Globus pallidus (tissue), 1 donor: ENCODE results near the gene LDLRAP1.

ENCODE experiments used
- DNase-seq: peaks from one replicate; pipeline ENCODE4 v3.0.0-alpha.2; 2015; ENCODE audit warnings: low spot score

The LDLRAP1 gene

DNA sequence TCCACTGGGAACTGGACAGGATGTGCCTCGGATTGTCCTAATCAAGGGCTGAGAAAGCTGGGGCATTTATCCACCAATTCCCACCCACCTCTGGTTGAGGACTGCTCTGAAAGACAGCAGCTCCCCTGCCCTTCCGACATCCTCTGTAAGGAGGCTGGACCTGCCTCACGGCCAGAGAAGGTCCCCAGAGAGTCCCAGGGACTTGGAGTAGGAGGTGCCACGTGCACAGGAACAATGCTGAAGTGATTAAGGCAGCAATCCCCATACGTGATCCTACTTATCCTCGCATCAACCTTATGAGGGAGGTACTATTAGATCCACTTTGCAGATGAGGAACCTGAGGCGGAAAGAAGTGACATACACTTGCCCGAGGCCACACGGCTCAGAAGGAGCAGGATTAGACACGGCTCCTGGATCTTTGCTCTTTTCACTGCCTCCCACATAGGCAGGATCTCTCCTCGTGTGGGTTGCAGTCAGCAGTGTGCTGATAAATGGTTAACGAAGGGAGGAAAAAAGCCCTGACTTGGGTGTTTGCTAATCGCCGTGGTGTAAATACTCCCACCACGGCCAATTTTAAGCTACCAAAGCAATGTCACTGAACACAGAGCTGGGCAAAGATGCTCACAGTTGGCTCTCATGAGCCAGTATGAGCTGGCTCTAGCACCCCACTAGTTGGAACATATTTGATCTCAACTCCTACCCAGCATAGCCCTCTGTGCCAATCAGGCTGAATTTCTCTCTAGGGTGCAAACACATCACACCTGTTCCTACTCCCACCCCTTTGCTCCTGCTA, 18.6 kb upstream of the LDLRAP1 start:
- DNase-seq, result no peak

DNA sequence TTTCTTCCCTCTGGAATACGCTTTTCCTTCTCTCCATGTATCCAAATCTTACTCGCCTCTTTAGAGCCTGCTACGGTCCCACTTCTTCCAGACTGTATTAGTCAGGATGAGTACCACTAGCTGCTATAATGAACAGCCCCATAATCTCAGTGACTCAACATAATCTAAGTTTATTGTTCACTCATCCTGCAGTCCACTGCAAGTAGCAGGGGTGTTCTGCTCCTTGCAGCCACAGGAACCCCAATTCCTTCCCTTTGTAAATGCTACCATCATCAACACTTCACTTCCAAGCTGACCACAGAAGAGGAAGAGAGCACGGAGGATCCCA, 18.1 kb upstream of the LDLRAP1 start:
- no peak for DNase-seq

DNA sequence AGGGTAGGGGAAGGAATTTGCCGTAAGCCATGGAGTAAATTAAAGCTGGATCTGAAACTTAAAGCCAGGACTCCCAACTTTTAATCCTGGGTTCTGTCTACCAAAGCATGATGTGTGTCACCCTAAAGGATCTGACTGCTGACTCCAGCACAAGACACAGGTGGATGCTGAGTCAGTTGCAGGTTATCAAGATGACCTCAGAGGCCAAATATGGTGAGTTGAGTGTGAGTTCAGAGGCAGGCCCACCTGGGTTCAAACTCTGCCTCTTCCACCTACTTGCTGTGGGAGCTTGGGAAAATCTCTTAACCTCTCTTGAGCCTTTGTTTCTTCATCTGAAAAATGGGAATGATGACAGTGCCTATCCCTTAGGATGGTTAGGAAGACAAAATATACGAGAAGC, 16.7 kb upstream of the LDLRAP1 start:
- no peak for DNase-seq

DNA sequence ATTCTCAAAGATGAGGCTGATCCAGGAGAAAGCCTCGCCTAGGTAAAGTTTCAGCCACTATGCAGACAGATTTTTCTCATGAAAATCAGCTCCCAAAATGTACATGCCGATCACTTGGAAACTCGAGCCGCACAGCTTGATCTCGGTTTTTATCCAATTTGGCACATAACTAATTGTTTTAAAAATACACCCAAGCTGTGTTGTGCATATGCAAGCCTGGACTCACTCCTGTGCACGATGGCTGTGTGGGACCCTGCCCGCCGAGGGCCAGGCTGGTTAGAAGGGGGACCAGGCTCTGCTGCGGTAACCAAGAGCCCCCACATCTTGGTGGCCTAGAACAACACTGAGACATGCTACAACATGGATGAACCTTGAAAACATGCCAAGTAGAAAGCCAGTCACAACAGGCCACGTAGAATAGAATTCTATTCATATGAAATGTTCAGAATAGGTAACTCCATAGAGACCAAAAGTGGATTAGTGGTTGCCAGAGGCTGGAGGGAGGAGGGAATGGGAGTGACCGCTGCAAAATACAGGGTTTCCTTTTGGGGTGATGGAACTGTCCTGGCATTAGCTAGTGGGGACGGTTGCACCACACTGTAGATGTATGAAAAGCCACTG, 16.1 kb upstream of the LDLRAP1 start:
- DNase-seq, result no peak

DNA sequence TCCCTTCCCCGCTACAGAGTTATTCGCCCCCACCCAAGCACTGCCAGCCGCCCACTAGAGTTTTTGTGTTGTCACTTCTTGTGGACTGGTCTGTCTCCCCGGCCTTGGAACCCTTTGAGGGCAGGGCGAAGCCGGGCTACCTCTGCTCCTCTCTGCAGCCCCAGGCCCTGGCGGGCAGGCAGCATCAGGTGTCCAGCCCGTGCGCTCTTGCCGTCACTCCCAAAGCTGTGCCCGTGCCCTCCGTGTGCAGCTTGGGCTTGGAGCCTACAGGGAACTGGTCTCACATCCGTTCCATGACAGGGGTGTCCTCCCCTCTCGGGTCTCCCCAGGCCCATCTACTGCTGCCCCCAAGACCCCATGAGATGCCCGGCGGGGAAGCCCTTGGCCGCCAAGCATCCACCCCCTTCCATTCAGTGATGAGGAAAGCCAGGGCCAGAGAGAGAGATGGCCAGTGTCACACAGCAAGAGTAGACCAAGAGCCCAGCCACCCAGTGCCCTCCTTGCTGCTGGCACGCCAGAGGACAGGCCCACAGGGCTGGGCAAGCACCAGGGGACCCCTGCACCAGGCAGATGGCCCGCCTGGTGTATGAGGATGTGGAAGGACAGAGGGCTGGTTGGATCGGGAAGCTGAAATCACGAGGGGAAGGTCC, 15.3 kb upstream of the LDLRAP1 start:
- DNase-seq, result no peak

DNA sequence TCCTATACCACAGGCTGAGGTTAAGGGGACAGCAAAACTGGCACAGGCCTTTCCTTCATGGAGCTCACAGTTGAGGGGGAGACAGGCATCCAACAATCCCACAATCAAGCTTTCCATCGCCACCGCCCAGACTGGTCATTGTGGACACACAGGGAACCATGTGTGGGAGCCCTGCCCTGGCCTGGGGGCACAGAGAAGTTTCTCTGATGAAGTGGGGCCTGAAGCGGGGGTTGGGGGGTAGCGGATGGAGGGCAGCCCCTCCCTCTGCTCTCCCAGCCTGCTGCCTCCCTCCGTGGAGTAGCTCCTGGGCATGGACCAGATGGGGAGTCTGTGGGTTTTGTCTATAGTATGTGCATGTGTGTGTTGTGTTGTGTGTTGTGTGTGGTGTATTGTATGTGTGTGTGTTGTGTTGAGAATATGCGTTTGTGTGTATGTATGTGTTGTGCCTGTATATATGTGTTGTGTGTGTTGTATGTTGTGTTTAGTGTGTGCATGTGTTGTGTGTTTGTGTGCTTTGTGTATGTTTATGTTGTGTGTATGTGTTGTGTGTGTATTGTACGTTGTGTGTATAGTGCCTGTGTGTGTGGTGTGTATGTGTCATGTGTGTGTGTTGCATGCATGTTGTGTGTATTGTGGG, 14.4 kb upstream of the LDLRAP1 start:
- no peak for DNase-seq

DNA sequence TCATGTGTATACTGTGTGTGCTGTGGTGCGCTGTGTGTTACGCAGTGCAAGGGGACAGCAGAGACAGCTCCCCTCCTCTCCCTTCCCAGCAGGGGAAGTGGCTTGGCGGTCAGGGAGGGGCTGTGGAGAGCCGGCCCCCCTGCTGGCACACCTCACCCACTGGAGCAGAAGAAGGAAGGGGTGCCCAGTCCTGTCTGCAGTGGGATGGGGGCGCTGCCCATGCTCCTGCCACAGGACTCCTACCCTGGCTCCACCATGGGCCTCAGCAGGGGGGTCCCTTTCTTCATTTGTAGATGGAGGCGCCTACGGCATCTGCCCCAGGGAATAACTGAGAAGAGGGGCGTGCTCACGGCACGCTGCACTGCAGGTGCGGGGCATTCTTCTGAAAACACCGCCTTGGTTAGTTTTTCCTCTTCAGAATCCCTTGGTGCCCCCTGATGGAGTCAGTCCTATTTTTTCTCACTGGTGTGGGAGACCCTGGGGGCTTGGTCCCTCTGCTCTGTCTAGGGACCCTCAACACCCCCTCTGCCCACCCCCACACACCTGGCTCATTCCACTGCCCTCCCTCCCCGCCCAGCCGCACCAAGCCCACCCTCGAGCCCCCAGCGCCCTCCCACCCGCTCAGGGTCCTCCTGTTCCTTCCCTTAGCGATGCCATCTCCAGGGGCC, 13.8 kb upstream of the LDLRAP1 start:
- DNase-seq, result no peak

DNA sequence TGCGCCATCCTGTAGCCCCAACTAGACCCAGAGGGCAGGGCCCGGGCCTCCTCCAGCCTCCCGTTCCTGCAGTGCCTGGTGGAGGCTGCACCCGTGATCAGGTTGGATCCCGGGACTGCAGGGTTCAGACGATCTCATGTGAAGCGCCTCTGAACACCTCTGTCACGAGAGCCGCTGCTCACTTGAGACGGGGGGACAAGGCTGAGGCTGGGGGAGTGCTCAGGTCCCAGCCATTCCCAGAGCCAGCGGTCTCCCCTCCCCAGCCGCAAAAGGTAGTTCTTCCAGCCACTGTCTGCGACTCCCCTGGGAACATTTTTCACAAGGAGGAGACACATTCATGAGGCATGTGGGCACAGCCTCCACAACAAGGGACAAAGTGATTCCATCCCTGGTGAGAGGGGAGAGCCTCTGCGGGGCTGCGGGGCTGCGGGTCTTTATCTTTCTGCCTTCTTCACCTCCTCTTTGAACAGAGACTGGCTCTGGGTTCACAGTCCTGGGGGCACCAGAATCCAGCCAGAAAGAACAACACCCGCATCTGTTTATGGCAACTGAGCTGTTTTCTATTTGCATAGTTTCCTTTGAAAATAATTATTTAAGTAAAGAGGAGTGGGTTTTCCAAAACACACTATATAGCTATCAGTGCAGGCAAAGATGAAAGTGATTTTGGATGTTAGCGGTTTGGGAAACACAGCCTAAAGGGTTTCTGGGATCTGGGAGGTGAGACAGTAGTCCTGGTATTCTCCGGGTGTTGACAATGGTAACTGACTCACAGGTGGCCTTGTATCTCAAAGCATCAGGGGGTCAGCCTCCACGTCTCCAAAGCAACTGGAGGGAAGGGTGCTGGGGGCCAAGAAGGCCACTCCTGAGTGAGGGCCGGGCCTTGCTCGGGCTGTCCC, 13.0 kb upstream of the LDLRAP1 start:
- DNase-seq, result no peak

DNA sequence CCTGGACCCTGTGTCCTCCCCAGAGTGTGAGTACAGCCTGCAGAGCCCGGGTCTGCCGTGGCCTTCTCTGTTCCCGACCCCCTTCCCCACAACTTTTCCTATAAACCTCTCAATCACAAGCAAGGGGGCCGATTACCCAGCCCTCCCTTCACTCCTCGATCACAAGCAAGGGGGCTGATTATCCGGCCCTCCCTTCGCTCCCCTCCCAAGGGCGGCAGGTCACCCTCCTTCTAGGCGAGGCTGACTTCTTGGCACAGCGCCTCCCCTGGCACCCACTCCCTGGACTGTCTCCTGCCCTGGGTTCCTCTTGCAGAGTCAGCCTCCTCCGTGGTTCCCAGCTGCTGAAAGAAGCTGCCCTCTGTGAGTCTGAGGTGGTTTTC, 12.3 kb upstream of the LDLRAP1 start:
- no peak for DNase-seq

DNA sequence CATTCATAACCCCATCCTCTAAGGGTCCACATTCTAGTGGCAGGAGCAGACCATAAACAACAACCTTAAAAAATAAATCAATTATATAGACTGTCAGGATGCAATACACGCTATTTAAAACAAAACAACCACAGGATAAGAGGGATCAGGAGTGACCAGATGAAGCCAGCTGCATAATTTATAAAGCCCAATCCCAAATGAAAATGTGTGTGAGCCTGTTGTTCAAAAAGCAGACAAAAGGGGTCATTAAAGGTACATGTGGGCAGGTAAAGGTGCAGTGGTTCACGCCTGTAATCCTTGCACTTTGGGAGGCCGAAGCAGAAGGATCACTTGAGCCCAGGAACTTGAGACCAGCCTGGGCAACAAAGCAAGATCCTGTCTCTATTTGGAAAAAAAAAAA, 10.4 kb upstream of the LDLRAP1 start:
- DNase-seq, result no peak

DNA sequence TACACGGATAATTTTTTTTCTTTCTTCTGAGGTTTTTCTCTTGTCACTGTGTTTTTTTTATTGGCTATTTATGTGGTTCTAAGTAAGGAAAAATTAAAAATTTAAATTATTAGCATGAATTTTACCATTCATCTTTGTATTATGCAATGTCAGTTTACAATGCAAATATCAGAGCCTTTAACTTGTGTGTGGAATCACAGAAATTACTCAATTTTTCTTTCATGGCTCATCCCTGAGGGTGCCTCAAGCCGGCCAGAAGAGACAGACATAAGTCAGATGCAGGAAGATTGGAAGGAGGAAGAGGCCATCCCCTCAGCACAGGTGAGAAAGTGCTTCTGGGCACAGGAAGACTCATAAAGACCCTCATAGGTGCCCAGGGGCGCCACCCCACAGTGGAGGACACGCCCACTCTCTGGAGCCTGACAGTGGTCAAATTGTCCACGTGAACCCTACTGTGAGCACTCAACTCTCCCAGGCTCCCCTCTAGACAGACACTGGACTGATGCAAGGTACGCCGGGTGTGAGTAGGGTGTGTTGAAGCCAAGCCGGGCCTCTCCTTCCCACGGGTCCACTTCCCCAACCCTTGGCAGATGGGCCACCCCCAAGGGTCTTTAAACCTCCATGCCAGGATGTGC, 9.5 kb upstream of the LDLRAP1 start:
- no peak for DNase-seq

DNA sequence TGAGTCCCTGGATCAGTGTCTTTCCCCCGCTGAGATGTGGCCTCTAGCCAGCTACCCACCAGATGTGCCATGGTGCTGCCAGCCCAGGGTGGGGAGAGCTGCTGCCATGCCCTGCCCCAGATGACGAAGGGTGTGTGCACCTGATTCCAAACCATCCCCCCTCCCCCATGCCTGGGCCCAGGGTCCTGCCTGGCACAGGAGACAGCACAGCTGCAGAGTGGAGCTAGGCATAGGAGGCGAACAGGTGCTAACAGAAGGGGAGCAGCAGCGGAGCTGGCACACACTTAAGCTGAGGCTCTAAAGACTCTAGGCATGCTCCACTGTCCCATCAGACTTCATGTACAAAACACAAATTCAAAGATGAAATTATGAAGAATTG, 9.0 kb upstream of the LDLRAP1 start:
- DNase-seq, result no peak

DNA sequence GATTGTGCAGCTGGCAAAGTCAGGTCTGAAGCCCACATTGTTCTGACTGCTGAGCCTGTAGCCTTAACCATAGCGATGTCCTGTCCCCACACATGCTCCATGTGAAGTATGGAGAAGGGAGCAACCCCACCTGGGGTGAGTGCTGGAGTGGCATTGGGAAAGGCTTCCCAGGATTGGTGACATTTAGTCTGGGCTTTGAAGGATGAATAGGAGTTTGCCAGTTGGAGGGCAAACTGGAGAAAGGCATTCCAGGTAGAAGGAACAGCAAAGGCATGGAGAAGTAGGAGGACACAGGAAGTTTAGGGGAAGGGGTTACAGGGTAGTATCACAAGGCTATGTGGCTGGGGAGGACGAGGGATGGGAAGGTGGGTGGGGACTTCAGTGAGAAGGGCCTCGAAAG, 7.3 kb upstream of the LDLRAP1 start:
- DNase-seq, result no peak

DNA sequence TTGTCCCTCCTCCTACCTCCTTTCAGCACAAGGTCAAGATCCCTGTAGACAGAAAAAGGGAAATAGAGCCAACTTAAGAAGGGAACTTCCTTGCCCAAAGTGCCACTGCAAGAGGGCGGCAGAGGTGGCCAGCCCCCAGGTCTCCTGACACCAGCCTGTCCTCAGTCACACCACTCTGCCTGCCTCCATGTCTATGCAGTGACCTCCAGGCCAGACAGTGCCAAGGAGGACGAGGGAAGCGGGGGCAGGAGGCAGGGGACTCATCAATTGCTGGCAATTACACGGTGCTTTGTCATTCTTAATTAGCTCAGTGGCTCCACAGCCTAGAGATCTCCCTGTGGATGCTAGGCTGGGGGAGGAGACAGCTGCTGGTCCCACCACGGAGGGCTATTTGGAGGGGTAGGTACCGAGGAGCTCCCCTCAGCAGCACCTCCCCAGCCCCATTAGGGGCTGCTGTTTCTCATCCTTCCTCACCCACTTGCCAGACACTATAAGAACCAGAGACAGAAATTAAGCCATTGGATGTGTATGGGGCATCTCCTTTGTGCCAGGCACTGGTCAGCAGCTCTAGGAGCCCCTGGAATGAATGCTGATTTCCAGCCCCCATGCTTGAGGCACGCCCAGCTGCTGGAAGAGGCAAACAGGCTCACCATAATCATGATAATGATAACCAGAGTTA, 6.1 kb upstream of the LDLRAP1 start:
- no peak for DNase-seq

DNA sequence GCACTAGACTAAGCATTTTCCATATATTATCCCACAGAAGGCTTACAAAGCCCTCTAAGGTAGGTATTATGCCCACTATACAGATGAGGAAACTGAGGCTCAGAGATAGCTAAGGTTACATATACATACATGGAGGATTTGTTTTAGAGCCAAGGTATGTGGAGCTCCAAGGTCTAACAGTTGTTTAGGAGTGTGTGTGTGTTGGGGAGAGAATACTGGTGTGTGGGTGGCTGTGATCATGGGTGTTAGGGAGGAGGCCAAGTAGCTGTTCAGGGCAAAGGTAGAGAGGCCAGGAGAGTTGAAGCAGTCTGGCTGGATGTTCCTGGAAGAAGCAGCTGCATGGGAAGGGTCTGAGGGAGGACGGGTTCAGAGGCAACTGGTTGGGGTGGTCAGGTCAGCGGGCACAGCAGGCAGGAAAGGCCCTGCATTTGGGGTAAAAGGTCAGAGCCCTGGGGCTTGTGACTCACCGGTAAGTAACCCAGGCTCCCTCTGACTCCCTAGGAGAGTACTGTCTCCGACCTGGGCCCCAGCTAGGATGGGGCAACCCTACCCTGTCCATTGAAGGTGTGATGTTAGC, 5.1 kb upstream of the LDLRAP1 start:
- DNase-seq, result no peak

DNA sequence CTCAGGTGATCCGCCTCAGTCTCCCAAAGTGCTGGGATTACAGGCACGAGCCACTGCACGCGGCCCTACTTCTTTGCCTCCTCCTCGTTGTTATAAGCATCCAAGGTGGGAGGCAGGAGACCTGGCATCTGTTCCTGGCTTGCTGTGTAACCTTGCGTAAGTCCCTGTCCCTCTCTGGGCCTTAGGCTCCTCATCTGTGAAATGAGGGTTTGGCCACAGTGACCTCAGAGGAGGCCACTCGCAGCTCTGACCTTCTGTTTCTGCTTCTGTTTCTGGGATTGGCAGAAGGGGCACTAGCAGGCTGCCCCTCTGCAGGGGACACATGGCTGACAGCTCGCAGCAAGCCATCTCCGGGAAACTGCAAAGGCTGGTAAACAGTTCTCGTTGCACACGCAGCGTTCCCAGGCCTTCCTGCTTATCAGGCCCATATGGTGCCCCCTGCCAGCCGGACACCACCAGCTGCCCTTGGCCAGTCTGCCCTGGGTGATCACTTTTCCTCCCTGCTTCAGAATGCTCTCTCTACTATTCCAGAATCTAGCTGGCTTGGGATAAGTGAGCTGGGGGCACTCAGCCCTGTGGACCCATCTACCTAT, 2.6 kb upstream of the LDLRAP1 start:
- DNase-seq, result no peak

DNA sequence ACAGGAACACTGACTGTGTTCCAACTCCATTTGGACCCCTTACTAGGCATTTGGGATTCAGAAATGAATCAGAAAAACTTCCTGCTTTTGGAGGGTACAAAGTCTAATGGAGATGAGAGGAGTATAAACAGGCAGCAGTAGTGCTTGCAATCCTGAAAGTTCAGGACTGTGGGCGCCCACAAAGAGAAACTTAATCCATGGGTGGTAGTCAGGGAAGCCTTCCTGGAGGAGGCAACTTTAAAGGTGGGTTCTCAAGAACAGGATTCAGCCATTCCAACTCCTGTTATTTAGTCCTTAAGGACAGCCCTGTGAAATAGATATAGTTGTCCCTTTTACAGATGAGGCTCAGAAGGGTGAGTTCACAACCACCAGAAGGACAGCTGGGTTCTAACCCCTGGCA, 2.0 kb upstream of the LDLRAP1 start:
- no peak for DNase-seq

DNA sequence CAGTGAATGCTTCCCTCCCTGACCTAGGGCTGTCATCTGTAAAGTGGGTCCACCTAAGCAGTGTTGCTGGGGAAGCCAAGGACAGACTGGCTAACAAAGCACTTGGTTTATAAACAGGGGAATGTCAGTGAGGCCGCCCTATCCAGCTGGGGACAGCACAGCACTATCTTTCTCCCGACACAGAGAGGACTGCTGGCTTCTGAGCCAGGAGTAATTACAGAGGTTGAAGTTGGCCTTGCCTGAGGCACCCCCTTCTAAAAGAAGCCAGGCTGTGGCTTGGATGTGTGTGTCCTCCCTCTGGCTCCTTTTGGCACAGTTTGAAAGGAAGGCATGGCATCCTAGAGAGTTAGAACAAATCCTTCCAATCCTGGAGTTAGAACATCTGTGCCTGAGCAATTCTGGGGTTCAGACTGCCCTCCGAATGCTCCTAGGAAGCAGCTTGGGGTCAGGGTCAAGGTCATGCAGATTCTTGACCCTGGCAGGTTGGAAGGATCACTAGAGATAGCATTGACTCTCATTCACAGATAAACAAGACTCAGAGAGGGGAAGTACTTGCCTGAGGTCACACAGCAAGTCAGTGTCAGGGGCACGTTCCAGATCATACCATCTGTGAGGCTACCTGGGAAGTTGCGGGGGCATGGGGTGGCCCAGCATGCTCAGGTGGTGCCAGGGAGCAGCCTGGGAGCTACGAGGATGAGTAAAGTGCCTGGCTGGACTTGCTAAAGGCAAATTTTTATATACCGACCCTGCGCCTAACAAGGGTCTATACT, 1.3 kb upstream of the LDLRAP1 start:
- DNase-seq, result no peak

DNA sequence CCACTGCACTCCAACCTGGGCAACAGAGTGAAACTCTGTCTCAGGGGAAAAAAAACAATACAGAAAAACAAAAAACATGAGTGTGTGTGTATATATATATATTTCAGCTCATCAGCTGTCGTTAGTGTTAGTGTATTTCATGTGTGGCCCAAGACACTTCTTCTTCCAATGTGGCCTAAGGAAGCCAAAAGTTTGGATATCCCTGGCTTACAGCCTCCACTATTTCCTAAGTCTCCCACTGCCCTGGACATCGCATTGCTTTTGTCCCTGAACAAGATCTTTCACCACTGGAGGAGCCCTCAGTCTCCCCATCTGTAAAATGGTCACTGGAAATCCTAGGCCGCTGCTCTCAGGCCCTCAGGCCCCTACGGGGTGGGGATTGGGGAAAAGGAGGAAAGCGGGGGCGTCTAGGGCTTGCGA, 391 bp upstream of the LDLRAP1 start:
- no peak for DNase-seq
